Measurements from ENCODE around the gene GLRX5. TPM values are rescaled to one million over a fixed set of nuclear protein-coding genes. Genes with fewer than 3 reads are reported as not detected.

The GLRX5 gene
- total RNA-seq, 1 experiment from 2014 or later, result 62.2 TPM

DNA sequence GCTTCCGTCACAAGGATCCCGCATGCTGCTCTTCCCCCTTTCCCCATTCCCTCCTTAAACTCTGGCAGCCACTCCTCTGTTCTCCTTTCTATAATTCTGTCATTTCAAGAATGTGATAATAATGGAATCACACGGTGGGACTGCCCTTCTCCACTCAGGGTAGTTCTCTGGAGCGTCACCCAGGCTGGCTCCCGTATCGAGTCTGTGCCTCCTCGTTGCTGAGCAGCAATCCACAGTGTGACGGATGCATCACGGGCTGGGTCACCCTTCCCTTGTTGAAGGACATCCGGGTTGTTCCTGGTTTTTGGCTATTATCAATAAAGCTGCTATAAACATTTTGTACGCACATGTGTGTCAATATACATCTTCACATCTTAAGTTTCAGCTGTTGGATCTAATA is 12.7 kb upstream of the GLRX5 start:
- Histone ChIP-seq H3K23me2 (ENCODE audit: insufficient read length, low read depth, low read length, poor library complexity, severe bottlenecking) (no peaks in the 10 kb centered on the region), H3K9me3 (ENCODE audit: control insufficient read depth, low read depth, low read length) (no peaks in the 10 kb centered on the region), H3K4me2 (ENCODE audit: insufficient read depth, insufficient read length, low read length) (no peak overlapping the region), H3K18ac (ENCODE audit: insufficient read length, low read depth, low read length) (no peak overlapping the region), H2BK15ac (ENCODE audit: low read depth, low read length) (no peak overlapping the region), H3K4me1 (ENCODE audit: insufficient read depth, low read length) (no peaks in the 10 kb centered on the region), H4K5ac (ENCODE audit: insufficient read length, low read depth, low read length) (no peak overlapping the region), H3K79me1 (ENCODE audit: insufficient read depth, low read depth, low read length, poor library complexity, severe bottlenecking) (no peaks in the 10 kb centered on the region), H2AFZ (ENCODE audit: low read length) (no peak overlapping the region), H4K91ac (ENCODE audit: insufficient read length, low read depth, low read length) (no peak overlapping the region), H3K27ac (ENCODE audit: insufficient read length, low read depth, low read length) (no peak overlapping the region), H3K79me2 (ENCODE audit: insufficient read depth, low read length) (no peaks in the 10 kb centered on the region; the same call in 1 of the 2 replicates), H2BK20ac (ENCODE audit: low read depth, low read length, poor library complexity, severe bottlenecking) (no peak overlapping the region), H4K20me1 (ENCODE audit: control insufficient read depth, insufficient read depth, insufficient read length) (no peaks in the 10 kb centered on the region), H3K23ac (ENCODE audit: insufficient read length, low read depth, low read length) (no peak overlapping the region), H2BK120ac (ENCODE audit: low read depth, low read length, poor library complexity, severe bottlenecking) (no peak overlapping the region), H3K56ac (ENCODE audit: insufficient read length, low read depth, low read length) (no peak overlapping the region), H3K4ac (ENCODE audit: low read depth, low read length) (no peak overlapping the region), H4K8ac (replicated peaks; ENCODE audit: insufficient read length, low read depth, low read length) (no peak overlapping the region), H2BK5ac (ENCODE audit: insufficient read length, low read length) (no peak overlapping the region), H3K27me3 (ENCODE audit: insufficient read depth, low read length) (peaks cover 4% of the 10 kb centered on the region; the same call in 1 of the 2 replicates), H2BK12ac (ENCODE audit: insufficient read length, low read depth, low read length) (no peak overlapping the region), H3K14ac (ENCODE audit: insufficient read depth, low read length) (no peak overlapping the region), H3K9ac (ENCODE audit: extremely low read depth, insufficient read length, low read length) (no peak overlapping the region), H3T11ph (ENCODE audit: low read length) (no peak overlapping the region), H2AK5ac (ENCODE audit: insufficient read length, low read length) (no peak overlapping the region)
- H3K4me1 Mint-ChIP-seq, result peaks cover 15 to 29% of the 10 kb centered on the region in 2 experiments
- no peak overlapping the region for H3K27ac Mint-ChIP-seq
- no peaks in the 10 kb centered on the region for H3K36me3 Mint-ChIP-seq (ENCODE audit: insufficient read depth in 1 of 3, low read depth in 3 of 3)
- peaks cover 37% of the 10 kb centered on the region for H3K27me3 Mint-ChIP-seq (ENCODE audit: low read depth)
- no peak overlapping the region for H3K4me3 Mint-ChIP-seq
- H3K9me3 Mint-ChIP-seq, result no peaks in the 10 kb centered on the region
- DNase-seq, result no peak
- no CpG with 5 or more reads among the region's 11 CpGs for WGBS (ENCODE audit: extremely low coverage, insufficient read length, low lambda C conversion rate)
- TF ChIP-seq, protein P1, sequence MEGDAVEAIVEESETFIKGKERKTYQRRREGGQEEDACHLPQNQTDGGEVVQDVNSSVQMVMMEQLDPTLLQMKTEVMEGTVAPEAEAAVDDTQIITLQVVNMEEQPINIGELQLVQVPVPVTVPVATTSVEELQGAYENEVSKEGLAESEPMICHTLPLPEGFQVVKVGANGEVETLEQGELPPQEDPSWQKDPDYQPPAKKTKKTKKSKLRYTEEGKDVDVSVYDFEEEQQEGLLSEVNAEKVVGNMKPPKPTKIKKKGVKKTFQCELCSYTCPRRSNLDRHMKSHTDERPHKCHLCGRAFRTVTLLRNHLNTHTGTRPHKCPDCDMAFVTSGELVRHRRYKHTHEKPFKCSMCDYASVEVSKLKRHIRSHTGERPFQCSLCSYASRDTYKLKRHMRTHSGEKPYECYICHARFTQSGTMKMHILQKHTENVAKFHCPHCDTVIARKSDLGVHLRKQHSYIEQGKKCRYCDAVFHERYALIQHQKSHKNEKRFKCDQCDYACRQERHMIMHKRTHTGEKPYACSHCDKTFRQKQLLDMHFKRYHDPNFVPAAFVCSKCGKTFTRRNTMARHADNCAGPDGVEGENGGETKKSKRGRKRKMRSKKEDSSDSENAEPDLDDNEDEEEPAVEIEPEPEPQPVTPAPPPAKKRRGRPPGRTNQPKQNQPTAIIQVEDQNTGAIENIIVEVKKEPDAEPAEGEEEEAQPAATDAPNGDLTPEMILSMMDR (conservative IDR thresholded peaks at IDR 0.05), result no peak
